GM10847 (cell line): Measurements from ENCODE around the gene BLM.

ENCODE experiments used
- POLR2A ChIP-seq: IDR thresholded peaks from 2 replicates; pipeline ENCODE4 v1.6.1; 2011; ENCODE audit not compliant: insufficient read length; ENCODE audit errors: extremely low read depth

The BLM gene

DNA sequence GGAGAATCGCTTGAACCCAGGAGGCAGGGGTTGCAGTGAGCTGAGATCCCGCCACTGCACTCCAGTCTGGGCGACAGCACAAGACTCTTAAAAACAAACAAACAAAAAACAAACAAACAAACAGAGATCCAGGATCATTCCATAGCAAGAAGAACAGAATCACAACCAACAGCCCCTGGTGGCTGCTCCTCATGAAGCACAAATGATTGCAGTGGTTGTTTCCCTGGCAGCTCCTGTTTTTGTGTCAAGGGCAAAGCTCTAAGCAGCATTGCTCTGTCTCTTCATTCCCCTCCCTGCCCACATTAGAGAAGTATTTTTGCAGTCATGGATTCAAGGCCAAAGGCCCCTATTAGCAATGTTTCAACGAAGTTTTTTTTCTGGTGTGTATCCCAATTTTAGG is 25.8 kb upstream of the BLM start:
- no peak for TF ChIP-seq POLR2A

DNA sequence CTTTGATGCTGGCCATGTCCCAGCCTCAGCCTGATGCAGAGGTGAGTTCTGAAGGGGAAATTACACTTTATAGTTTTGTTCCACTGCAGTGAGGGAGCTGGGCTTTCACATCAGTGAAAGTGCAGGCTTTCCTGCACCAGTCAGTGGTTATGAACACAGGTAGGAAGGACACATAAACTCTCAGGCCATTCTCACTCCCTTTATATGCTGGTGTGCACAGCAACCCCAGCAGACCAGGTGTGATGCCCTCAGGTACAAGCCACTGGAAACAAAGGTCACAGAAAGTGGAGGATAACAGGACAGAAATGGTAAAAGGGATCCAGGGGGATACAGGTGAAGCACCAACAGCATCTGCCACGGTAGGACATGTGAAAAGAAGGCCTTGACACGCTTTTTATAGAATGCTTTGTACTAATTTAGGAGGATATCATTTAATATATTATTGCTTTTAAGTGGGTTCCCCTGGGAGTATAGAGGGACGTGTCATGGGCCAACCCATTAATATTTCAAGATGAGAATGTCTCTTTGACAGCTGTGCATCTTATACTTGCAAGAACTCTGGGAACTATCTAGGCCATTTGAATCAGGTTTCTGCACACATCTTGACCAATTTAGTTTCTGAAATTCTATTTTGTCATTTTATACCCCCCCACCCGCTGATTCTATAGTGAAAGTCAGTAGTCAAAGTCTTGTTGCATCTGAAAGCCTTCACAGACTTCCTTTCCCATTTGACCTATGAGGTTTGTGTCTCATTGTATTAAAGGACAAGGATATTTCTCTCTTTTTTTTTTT is 25.0 kb upstream of the BLM start:
- TF ChIP-seq POLR2A: no peak

DNA sequence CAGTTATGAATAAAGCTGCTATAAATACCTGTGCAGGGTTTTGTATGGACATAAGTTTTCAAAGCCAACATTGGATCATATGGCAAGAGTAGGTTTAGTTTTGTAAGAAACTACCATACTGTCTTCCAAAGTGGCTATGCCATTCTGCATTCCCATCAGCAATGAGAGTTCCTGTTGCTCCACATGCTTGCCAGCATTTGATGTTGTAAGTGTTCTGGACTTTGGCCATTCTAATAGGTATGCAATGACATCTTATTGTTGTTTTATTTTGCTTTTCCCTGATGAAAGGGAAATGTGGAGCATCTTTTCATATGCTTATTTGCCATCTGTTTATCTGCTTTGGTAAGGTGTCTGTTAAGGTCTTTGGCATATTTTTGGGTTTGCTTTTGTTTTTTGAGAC is 22.2 kb upstream of the BLM start:
- TF ChIP-seq POLR2A: no peak

DNA sequence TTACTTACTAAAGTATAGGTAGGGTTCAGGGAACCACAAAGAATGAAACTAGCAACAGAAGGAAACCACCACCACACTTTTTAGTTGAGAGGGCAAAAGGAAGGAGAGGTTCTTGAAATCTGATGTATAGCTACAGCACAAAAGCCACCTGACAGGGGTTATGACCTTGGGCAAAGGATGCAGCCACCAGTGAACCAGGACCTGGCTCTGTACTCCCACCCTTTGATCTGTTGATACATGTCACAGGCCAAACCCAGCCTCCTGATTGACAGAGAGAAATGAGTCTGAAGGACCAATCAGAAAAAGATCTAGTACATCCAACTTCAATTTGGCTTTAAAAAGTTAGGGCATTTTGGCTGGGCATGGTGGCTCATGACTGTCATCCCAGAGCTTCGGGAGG is 20.0 kb upstream of the BLM start:
- TF ChIP-seq POLR2A: no peak

DNA sequence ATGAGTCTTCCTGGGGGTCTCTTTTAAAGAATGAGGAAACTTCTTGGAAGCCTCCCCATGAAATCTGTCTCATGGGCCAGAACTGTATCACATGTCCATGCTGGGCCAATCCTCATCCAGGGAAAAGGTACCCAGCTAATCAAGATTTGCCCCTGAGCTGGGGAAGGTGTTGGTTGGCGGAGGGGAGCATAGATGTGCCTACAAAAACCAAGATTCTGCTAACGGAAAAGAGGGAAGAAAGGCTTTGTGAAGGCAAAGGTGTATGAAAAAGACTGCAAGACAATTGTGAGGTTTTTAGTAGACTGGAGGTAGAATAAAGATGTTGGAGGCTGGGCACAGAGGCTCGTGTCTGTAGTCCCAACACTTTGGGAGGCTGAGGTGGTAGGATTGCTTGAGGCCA is 18.5 kb upstream of the BLM start:
- TF ChIP-seq POLR2A: no peak

DNA sequence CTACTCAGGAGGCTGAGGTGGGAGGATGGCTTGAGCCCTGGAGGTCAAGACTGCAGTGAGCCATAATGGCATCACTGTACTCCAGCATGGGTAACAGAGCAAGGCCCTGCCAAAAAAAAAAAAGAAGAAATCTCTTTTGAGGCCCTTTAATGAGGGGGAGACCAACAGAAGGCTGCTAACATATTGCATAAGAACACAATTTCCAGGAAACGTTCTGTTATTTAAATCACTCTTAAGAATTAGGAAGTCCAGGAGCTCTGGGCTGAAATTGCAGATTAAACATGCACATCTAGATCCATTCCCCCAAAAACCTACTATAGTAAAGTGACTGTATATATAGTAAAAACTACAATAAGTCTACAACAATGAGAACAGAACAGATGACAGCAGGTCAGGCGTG is 16.1 kb upstream of the BLM start:
- TF ChIP-seq POLR2A: no peak

DNA sequence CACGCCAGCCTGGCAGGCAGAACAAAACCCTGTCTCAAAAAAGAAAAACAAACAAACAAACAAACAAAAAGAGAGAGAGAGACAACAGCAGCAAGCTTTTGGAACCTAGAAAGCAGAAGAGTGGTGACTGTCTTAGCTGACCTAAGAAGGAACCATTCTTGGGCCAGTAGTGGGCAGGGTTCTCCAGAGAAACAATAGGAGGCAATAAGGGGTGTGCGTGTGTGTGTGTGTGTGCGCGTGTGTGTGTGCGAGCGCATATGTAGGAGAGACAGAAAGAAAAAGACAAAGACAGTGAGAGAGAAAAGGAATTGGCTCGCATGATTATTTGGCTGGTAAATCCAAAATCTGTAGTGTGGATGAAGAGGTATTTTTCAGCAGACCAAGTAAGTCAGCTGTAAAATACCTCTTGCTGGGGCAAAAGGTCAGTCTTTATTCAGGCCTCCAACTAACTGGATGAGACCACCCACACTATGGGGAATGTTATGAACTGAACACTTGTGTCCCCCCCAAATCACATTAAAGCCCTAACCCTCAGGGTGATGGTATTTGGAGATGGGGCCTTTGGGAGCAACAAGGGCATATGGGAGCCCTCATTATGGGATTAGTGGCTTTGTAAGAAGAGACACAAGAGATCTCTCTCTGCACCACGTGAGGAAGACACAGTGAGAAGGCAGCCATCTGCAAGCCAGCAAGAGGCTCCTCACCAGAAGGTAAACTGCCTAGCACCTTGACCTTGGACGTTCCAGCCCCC is 15.1 kb upstream of the BLM start:
- TF ChIP-seq POLR2A: no peak

DNA sequence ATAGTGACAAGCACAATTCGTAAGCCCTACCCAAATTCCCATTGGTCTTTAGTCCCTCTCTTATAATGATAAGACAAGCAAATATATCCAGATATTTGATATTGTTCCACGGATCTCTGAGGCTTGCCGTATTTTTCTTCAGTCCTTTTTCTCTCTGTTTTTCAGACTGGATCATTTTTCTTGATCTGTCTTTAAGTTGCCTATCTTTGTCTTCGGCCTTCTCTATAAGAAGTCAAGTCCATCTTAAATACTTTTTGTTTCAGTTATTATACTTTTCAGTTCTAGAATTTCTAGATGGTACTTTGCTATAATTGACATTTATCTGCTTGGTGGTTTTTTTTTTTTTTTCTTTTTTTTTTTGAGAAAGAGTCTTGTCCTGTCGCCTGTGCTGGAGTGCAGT is 13.7 kb upstream of the BLM start:
- no peak for TF ChIP-seq POLR2A

DNA sequence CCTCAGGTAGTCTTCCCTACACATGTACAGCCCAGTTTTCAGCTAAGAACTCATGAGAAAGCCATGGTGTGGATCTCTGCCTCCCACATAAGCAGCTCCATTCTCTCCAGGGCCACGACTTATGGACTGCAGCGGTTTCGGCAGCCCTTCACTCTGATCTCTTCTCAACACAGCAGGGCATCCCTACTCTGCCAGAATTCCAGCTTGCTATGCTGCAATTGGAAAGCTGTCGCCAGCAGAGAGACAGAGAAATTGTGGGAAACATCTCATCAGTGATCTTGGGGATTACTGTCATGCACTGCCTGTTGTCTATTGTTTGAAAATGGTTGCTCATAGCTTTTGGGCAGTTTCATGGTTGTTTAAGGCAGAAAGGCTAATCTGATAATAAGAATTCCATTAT is 11.9 kb upstream of the BLM start:
- TF ChIP-seq POLR2A: no peak

DNA sequence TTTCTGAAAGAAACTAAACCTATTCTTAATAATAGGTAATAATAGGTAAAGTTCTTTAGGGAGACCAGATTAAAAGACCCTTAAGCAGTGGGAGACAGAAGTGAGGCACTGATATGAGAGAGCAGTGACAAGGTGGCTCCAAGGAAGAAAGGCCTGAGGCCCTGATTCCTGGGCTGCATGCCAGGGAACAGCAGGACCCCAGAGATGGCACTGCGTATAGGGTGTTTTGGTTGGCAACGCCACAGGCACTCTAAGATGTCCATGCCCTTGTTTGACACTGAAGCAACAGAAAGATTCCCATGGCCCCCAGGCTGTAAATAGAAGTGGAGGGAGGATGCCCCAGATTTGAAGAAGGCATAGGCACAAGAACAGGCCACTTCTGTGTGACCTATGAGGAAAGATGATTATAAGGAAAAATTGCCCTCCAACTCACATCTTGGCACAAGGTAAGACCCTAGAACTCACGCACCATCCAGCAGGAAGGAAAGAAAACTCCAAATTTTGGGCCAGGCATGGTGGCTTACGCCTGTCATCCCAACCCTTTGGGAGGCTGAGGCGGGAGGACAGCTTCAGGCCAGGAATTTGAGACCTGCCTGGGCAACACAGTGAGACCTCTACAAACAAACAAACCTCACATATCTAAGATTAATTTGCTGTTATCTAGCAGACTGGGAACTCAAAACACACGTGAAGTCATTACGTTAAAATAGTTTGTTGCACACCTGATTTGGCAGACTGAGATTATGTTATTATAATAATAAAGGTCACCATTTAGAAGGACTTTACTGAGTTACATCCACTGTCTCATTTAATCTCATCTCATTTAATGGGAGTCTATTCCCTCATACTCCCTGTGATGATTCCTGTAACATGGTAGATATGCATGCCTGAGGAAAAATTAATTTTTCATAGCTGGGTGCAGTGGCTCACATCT is 10.5 kb upstream of the BLM start:
- TF ChIP-seq POLR2A: no peak

DNA sequence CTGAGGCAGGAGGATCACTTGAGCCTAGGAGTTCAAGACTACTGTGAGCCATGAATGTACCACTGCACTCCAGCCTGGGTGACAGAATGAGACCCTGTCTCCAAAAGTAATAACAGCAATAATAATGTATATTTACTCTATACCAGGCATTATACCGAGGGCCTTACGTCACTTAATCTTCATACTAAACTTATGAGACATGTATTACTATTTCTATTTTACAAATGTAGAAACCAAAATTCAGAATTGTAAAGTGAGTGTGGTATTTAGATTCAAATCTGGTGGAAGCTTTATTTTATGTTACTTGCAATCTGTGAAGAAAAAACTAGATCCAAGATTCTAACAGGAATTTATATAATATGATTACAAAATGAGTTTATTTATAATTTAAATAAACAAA is 9.7 kb upstream of the BLM start:
- no peak for TF ChIP-seq POLR2A

DNA sequence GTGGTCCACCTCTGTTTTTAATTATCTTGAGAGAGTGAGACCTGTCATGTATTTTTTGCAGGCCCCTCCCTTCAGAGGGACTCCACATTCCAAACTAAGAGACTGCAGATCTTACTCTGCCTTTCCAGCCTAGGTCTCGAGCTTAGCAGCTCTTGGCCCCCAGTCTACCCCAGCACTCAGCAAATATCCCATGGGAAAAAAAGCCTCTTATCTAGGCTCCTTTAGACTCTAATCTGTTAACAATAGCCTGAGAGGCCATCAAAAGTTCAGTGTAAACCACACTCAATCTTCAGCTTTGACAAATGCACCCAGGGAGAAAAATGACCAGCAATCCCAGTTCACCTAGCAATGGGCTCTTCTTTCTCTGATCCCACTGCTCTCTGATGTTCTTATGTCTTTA is 8.6 kb upstream of the BLM start:
- no peak for TF ChIP-seq POLR2A

DNA sequence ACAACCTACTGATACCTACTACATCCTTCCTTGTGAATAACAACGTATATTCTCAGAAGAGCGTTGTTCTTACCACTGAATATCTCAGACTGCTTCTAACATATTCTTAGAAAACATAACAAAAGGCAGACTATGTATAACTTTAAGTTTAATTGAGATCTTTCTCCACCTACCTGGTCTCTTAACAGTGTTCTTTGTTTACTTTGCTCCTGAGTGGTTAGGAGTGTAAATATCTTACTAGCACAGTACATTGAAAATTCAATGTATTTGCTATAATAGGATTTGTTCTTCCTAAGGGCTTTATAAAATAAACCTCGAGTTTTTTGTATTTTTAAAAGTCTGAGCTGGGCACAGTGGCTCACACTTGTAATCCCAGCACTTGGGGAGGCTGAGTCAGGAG is 7.9 kb upstream of the BLM start:
- no peak for TF ChIP-seq POLR2A

DNA sequence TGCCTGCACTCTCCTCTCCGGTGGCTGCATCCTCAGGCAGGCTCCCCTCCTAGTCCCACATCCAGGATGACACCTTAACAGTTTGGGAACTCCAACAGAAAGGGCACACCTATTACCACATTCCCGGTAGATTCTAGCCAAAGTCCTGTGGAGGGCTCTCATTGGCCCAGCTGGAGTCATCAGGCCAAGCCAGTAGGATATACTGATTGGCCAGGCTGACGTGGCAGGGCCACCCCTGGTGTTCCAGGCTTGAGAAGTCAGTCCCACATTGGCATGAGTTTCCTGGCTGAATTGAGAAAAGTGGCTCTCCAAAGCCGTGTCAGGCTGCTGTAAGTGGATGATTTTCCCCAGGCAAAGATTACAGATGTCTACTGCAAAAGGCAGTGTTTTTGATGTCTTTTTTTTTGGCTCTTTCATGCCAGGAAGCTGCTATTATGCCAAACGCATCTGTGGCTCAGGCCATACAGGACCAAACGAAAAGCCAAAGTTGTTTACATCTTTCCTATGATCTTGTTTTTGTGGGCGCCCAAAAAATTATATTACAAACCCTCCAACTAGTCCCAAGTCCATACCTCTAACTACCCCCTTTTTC is 6.6 kb upstream of the BLM start:
- no peak for TF ChIP-seq POLR2A

DNA sequence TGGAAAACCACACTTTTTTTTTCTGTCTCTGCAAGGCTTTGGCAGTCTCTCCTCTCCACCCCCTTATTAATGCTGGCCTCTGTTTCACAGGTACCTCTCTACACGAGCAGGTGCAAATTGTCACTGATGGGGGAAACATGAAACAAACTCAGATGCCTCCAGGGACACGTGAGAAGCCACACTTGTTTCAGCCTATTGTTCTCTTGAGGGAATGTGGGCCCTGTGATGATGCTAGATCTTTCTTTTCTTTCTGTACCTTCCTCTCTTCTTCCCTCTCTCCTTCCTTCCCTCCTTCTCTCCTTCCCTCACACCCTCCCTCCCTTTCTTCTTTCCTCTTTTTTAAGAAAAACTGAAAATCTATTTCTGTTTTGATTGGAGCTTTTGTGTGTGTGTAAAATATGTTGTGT is 5.7 kb upstream of the BLM start:
- TF ChIP-seq POLR2A: no peak
